Measurements from ENCODE around the gene PSMG1.
A peak's percentile ranks its signal among the peaks of the same experiment; 100 is the strongest.

The PSMG1 gene

GRCh38 chr21:39153373-39153772 is 29.9 kb downstream of the PSMG1 start:
- H3K27me3 ChIP-seq (replicated peaks; ENCODE audit: control insufficient read depth, insufficient read depth, low read length): peaks cover 2% of the 10 kb centered on the region; the same call in 1 of the 2 replicates
- TF ChIP-seq CTCF (IDR thresholded peaks at IDR 0.05; ENCODE audit: insufficient read depth, low read length, poor library complexity, severe bottlenecking): peak; percentile 62
- no peak for DNase-seq (ENCODE audit: extremely low read depth, insufficient read length)
- H3K36me3 ChIP-seq (ENCODE audit: control insufficient read depth, insufficient read depth, low read length): no peaks in the 10 kb centered on the region
- H3K4me3 ChIP-seq (replicated peaks; ENCODE audit: low read depth, low read length): no peak overlapping the region

- Histone ChIP-seq H3K27me3 (replicated peaks; ENCODE audit: control insufficient read depth, insufficient read depth, low read length) (peaks cover 2% of the 10 kb centered on the region; the same call in 1 of the 2 replicates), H3K4me3 (replicated peaks; ENCODE audit: low read depth, low read length) (no peak overlapping the region), H3K36me3 (ENCODE audit: control insufficient read depth, insufficient read depth, low read length) (no peaks in the 10 kb centered on the region)
- TF ChIP-seq CTCF (IDR thresholded peaks at IDR 0.05; ENCODE audit: insufficient read depth, low read length, poor library complexity, severe bottlenecking): no peak
- no peak for DNase-seq (ENCODE audit: extremely low read depth, insufficient read length)
These were observed 31.0 kb downstream of the PSMG1 start for GRCh38 chr21:39152271-39152670.

- no peak for TF ChIP-seq CTCF (IDR thresholded peaks at IDR 0.05; ENCODE audit: insufficient read depth, low read length, poor library complexity, severe bottlenecking)
- no peak for DNase-seq (ENCODE audit: extremely low read depth, insufficient read length)
- no peaks in the 10 kb centered on the region for H3K36me3 ChIP-seq (ENCODE audit: control insufficient read depth, insufficient read depth, low read length)
- H3K4me3 ChIP-seq (replicated peaks; ENCODE audit: low read depth, low read length): no peak overlapping the region
- H3K27me3 ChIP-seq (replicated peaks; ENCODE audit: control insufficient read depth, insufficient read depth, low read length): peaks cover 2% of the 10 kb centered on the region; the same call in 1 of the 2 replicates
These were observed 32.4 kb downstream of the PSMG1 start for GRCh38 chr21:39150877-39151276.

GRCh38 chr21:39150316-39150715 is 32.9 kb downstream of the PSMG1 start:
- DNase-seq (ENCODE audit: extremely low read depth, insufficient read length): no peak
- no peaks in the 10 kb centered on the region for H3K36me3 ChIP-seq (ENCODE audit: control insufficient read depth, insufficient read depth, low read length)
- no peak overlapping the region for H3K4me3 ChIP-seq (replicated peaks; ENCODE audit: low read depth, low read length)
- TF ChIP-seq CTCF (IDR thresholded peaks at IDR 0.05; ENCODE audit: insufficient read depth, low read length, poor library complexity, severe bottlenecking): no peak
- H3K27me3 ChIP-seq (replicated peaks; ENCODE audit: control insufficient read depth, insufficient read depth, low read length): peaks cover 2% of the 10 kb centered on the region; the same call in 1 of the 2 replicates

- no peak for TF ChIP-seq CTCF (IDR thresholded peaks at IDR 0.05; ENCODE audit: insufficient read depth, low read length, poor library complexity, severe bottlenecking)
- no peaks in the 10 kb centered on the region for H3K36me3 ChIP-seq (ENCODE audit: control insufficient read depth, insufficient read depth, low read length)
- no peak overlapping the region for H3K4me3 ChIP-seq (replicated peaks; ENCODE audit: low read depth, low read length)
- H3K27me3 ChIP-seq (replicated peaks; ENCODE audit: control insufficient read depth, insufficient read depth, low read length): peaks cover 2% of the 10 kb centered on the region; the same call in 1 of the 2 replicates
- no peak for DNase-seq (ENCODE audit: extremely low read depth, insufficient read length)
These were observed 33.4 kb downstream of the PSMG1 start for GRCh38 chr21:39149882-39150281.

- H3K4me3 ChIP-seq (replicated peaks; ENCODE audit: low read depth, low read length): no peak overlapping the region
These were observed 34.3 kb downstream of the PSMG1 start for GRCh38 chr21:39148975-39149374.

More at GRCh38 chr21:39148975-39149374, 34.3 kb downstream of the PSMG1 start:
- H3K27me3 ChIP-seq (replicated peaks; ENCODE audit: control insufficient read depth, insufficient read depth, low read length): peaks cover 2% of the 10 kb centered on the region; the same call in 1 of the 2 replicates
- no peak for DNase-seq (ENCODE audit: extremely low read depth, insufficient read length)
- TF ChIP-seq CTCF (IDR thresholded peaks at IDR 0.05; ENCODE audit: insufficient read depth, low read length, poor library complexity, severe bottlenecking): no peak
- no peaks in the 10 kb centered on the region for H3K36me3 ChIP-seq (ENCODE audit: control insufficient read depth, insufficient read depth, low read length)

Data from GM06990 (cell line).